Activated CD4-positive, alpha-beta T cell treated with anti-CD3 and anti-CD28 coated beads, Interleukin-2, amount 50 U/mL, for 4 hours (primary cell): ENCODE data around the gene FBLN5.

Experiments
- DNase-seq, 2 experiments: peaks; one replicate each; pipeline ENCODE4 v3.0.0-alpha.2; 2020

Gene FBLN5

DNA sequence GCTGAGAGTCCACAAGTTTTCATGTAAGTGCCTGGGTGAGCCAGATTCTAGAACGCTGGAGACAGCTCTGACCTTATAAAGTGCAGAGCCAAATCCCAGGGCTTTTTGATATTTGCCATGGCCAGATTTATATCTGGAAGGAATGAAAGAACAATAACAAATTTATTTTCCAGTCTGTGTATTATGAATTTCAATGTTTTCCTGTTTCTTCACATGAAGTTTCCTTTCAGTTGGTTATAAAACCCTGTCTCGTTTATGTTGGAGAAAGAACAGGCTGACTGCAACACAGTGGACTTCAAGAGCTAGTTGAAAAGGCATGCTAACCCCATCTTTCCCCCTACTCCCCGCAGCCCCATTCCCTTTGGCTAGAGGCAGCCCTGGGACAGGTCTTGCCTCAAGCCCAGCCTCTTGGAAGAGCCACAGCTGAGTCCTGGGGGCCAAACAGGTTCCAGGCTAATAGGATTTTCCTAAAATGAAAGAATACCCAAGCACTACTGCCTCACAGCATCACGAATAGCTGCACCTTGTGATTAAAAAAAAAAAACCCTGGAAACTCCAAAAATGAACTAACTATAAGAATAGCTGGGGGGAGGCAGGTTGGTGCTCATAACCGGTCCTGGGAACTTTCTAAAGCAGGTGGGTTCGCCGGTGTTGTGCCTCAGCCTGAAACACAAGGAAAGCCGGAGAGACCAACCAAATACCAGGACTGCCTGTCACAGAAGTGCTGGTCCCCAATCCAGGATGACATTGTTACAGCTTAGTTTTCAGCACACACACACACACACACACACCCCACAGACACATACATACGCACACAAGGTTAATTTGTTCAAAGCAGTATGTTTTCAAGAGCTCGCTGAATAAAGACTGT, 1.5 kb downstream of the FBLN5 start:
- no peak for DNase-seq

DNA sequence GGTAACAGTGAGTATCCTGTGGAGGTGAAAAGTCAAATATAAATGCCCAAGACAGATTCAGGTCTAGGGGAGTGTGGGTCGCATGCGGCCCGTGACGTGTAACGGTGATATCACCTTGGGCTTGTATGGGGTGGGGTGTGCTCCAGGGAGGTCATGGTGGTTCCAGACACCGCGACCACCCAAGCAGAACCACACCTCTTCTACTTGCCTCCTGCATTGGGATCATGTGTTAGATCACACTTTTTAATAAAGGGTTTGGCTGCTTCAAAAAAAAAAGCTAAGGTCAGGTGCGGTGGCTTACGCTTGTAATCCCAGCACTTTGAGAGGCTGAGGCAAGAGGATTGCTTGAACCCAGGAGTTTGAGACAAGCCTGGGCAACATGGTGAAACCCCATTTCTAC, 4.5 kb downstream of the FBLN5 start:
- DNase-seq: no peak

DNA sequence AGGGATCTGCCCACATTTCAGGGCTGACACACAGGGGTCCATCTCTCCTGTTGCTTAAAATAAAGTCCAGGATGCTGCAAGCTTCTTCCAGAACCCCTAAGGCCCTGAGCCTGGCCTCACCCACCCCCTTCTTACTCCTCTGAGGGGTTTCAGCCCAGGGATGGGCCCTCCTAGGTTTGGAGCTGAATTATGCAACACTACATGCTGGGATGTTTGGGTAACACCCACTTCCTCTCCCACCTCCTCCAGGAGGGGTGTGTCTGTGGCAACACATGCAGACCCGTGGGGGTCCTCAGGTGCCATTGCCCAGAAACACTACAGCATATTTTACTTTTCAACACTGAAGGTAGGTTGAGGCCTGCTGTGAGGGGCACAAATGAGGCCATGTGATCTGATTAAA, 5.4 kb downstream of the FBLN5 start:
- DNase-seq: no peak

DNA sequence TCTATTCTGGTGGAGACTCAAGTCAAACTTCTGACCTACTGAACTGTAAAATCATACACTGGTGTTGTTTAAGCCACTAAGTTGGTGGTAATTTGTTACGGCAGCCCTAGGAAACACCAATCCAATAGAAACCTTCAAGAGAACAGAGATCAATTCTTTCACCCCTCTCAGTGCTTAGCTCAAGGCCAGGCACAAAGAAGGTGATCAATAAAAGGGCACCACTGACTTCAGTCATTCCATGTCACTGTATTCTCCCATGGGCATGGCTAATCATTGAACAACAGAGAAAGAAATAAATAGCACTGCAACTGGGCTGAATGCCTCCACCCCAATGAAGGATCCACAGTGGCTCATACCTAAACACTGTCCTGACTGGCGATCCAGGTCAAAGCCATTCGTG, 7.3 kb downstream of the FBLN5 start:
- DNase-seq: no peak

DNA sequence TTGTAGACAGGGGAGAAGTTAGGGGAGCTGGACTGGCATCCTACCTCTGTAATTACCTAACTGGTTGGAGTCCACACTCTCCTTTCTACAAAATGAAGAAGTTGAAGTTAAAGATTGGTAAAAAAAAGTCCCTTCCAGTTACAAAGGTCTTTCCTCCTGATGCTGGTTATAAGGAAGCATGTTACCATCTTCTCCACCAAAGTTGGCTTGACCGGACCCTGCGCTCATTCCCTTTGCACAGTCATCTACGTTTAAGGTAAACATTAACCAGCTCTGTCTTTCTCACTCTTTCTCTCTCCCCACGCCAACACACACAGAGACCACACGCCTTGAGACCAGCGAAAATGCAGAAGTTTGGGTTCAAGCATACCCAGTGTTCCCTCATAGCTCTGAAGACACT, 11.9 kb downstream of the FBLN5 start:
- no peak for DNase-seq

DNA sequence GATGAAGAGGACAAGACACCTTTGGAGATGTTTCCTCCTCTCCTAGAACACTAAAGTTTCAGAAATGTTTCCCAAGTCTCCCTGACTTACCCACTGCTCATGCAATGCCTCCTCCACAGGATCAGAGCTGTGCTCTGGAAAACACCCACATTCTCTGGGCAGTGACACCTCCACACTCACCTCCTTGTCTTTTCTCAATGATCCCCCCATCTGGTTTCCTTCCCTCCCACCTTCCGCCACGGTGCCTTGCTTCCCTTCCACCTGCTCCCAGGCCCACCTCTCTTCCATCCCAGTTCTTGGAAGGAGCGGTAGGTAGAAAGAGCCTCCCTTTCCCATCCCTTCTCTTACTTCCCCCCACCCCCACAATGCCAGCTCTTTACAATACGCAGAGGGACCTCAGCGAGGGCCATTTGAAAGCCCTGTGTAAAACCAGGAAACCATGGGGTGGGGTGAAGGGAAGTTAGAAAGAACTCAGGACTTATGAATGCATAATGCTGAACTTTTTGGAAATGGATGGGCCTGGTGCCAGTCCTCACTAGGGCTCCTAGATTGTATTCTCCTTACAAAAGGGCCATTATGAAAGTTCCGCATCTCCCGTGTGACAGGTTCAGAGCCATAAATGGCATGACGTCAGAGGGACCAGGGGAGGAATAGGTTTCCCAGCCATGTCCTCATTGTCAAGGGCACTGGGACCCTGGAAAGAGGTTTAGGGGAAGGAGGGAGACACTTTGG, 12.8 kb downstream of the FBLN5 start:
- DNase-seq: no peak

DNA sequence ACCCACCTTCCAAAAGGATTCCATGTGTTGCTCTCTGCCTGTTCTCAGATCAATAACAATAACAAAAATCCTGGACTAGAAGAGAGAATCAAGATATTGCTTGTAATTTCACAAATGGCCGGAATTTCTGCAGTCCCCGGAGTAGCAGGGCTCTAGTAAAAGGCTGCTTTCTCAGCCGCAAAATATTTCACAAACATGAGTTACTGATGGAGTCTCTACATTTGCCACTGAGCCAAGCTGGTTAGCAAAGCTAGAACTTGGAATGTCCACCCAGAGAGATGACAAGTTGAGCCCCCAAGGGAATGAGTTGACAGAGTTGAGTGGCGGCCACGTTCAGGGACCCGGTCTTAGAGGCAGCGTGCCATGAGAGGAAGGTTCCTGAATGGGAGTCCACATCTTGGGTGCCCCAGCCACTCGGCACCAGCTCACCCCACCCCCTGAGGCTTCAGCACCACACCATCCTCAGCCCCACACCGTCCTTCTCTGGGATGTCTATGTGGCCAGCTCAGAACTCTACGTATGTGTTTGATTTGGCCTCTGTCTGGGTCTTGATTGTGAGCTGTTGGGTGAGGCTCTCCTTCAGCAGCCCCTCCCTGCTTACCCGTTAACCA, 15.9 kb downstream of the FBLN5 start:
- DNase-seq: no peak

DNA sequence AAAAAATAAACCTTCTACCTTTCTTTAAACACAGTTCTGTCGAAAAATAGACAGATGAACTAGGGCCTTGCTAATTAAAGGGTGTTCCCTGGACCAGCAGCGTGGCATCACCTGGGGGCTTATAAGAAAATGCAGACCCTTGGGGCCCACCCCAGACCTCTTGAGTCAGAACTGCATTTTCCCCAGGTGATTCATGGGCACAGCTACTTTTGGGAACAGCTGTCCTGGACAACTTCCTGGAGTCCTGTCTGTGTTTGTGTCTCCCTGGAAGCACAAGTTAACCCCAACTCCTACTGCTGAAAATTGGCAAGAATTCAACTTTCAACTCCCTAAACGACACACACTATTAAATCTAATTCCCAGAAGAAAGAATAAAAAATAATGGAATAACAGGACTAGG, 17.8 kb downstream of the FBLN5 start:
- DNase-seq: no peak

DNA sequence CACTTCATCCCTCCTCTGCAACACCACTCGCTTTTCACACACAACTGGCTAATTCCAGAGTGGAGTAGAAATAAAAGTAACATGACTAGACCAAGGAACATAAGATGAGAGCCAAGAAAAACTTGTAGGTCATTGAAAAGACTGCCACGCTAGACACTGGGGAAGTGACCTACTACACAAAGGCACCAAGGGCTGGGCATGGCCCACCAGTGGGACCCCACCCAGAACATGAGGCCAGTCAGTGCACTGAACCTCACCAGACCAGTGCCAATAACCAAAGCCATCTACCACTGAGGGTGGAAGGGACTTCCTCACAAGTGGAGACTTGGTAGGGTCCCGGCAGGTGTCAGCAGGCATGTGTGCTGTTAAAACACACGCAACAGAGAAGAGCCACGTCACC, 19.7 kb downstream of the FBLN5 start:
- no peak for DNase-seq

DNA sequence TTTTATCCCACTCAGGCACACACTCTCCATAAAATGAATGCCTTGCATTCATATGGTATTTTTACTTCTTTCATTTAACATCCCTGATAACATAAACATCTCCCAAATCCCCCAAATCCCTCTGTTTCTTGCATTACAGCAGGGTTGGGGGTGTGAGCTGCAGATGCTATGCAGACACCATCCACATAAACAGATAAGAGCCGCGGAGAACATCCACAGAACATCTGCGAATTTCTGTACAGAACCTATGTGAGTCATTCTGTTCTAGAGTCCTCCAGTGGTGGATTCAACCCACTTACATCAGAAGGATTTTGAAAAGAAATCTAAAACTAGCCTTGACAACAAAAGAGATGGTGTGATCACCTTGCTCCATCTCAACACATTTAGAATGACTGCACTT, 20.3 kb downstream of the FBLN5 start:
- DNase-seq: no peak

DNA sequence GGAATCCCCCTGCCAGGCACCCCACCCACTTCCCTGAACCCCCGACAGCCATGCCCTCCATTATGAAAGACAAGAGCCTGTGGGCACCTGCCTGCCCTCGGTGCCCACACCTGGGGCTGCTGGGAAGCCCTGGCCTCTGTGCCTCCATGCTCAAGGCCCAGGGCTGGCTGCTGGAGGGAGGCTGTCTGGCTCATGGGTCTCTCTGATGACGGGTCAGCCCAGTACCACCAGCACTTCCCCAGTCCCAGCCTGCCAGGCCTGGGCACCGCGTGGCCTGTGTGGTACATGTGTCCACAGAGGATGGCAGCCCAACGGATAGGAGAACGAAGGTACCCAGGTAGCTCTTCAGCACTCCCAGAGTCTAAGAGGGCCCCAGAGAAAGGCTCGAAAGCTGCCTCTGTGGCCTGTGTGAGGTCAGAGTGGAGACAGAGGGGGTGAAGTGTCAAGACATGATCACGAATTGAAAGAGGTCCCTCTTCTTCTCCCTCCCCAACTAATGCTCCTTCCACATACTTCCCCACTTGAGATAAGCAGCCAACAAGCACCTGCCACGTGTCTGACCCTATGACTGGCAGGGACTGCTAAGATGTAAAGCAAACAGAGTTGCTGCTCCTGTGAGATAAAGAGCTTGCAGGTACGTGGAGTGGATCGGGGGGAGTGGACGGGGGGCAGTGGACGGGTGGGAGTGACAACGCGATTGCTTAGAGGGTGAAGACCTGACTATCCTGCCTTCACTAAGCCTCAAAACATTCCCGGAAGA, 21.2 kb downstream of the FBLN5 start:
- no peak for DNase-seq

DNA sequence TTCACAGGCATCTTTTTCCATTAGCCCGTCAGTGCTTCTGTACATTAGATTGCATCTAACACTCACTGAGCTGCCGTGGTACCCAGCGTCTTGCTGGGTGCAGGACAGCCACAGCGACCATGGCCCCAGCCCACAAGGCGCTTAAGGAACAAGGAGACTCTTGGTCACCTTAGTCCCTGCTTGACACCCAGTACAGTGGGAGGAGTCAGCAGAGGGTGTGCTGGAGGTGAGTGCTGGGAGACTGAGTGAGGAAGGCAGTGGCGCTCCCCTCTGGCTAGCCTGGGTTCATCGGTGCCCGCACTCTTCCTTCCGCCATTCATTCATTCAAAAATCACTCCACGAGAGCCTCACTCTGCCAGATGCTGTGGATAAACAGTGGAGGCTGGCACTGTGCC, 21.8 kb downstream of the FBLN5 start:
- no peak for DNase-seq

DNA sequence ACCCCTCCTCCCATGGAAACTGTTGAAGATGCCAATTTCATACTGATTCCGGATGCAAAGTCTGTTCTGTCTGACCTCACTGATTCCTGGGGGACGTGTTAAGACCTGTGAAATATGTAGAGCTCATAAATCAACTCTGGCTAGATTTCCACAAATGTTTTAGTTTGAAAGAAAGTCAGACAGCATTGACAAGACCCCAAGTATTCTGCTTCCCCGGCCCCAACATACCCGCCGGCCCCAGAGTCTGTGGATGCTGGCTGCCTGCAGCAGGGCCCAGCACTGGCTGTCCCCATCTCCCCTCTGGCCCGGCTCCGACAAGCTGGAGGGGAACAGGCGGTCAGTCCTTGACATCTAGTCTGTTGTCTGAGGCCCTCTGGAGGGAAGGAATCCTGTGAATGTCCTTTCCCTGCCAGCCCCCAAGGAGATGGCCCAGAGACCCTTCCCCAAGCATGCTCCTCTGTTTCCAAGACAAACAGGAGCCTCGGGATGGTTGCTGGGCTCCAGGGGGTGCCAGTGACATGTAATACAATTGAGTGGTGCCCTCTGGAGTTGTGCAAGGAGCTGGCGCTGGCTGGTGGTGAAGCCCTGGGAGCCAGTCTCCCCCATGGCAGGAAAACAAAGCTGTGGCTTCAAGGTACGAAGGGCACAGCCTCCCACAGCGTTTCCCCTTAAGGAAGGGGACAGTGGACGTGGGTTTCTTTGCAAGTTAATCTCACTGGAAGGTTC, 22.3 kb downstream of the FBLN5 start:
- DNase-seq: no peak

DNA sequence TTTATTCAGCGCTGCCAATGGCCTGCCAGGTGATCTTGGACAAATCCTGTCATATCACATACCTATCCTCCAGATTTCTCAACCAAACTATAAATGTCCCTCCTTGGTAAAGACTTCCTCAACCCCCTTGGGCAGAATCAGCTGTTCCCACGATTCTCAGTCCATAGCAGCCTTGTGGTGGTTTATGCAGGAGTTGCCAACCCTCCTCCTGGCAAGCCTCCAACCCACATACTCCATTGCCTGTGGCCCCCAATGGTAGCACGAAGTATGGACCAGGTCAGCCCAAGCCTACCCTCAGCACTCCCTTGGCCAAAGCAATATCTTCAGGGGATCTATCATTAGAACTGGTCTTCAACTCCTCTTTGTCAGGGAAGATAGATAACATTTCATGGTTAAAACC, 27.0 kb downstream of the FBLN5 start:
- DNase-seq: no peak

DNA sequence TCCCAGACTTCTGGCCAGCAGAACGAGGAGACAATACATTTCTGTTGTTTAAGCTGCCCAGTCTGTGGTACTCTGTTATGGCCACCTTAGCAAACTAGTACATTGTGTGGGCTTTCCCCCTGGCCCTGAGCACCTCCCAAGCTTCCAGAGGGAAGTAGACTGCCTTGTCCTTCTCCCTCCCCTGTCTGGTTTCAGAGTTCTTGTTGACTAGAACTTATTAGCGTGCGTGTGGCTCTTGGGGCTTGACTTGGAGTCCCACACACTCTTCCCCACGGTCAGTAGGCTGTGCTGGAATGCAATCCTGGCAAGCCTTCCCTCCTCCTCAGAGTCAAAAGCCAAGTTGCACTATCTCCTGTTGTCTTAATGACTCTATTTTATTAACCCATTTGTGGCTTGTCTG, 27.7 kb downstream of the FBLN5 start:
- no peak for DNase-seq

DNA sequence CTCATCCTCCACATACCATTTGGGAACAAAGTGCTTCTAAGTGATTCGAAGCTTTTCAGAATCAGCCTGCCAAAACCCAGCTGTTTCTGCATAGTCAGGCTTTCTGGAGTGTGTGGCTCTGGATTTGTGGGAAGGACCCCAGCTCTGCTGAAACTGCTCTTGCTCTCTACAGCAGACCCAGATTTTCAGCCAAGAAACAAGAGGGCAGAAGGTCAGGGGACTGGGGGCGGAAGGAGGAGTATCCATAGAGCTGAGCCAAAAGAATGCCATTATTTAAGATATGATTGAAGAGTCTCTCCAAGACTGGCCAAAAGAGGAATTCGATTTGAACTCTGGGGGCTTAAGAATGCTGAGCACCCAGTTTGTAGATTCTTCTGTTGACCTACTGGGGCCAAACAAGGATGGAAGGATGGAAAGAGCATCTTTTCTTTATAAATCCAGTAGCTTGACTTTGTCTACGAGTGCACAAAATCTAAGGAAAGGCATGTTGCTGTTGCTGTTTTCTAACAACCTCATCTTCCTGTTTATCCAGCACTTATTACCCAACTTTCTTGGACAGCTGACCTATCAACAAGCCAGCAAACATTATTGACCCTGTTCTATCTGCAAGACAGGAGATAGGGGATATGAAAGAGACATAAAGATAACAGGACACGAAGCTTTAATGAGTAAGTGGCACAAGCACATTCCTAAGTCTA, 29.2 kb downstream of the FBLN5 start:
- DNase-seq: no peak

DNA sequence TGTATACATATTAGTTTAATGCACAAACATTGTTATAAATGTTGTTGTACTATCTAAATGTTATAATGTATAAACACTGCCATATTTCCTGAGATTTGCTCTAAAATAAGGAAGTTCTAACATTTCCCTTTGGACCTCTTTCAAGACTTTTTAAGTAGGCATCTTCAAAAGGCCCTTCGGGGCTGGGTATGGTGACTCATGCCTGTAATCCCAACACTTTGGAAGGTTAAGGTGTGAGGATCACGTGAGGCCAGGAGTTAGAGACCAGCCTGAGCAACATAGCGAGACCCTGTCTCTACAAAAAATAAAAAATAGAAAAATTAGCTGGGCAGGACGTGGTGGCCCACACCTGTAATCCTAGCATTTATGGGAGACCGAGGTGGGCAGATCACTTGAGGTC, 35.5 kb downstream of the FBLN5 start:
- DNase-seq: no peak

DNA sequence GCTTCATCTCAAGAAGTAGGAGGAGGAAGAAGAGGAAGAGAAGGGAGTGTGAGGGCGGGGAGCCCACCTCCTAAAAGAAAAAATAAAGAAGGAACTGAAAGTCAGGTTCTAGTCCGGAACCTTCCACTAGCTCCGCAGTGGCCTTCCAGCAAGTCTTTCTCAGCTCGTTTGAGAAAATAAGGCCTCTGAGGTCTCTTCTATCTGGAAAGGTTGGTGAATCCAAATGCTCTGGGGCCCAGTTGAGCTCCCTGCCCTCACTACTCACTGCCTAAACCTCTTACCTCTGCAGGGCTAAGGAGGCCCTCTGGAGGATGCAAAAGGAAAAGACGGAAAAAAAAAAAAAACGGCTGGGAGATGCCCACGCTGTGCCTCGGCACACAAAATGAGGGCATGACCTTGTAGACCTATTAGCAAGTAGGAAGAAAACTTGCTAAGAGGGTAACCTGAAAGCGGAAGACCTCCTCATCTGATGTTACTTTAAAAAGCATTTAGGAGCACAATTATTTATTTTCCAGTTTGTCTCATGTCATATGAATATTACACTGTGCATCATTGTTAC, 35.9 kb downstream of the FBLN5 start:
- peak; percentile 25 to 28 for DNase-seq

DNA sequence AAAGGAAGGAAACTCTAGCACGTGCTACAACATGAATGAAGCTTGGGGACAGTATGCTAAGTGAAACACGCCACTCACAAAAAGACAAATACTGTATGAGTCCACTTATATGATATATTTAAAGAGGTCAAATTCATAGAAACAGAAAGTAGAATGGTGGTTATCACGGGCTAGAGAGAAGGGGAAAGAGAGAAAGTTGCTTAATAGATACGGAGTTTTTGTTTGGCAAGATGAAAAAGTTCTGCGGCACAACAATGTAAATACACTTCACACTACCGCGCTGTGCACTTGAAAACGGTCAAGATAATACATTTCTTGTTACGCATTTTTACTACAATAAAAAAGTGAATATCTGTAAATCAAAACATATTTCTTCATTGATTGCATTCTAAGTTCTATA, 37.3 kb downstream of the FBLN5 start:
- DNase-seq: no peak

DNA sequence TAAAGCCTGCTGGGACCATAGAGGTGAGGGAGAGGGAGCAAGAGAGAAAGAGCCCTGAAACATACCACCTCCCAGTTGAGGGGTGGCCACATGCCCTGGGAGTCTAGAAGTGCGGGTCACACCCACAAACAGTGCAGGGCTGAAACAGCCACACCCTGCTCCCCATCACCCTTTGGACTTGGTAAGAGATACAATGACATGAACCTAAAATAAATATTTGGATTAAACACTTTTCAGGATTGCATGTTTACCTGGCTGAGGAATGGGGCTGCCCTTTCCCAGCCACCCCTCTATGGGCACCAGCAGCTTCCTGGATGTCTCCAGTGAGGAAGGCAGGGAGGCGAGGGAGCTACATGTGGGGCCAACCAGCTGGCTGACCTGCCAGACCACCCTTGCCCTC, 41.1 kb downstream of the FBLN5 start:
- DNase-seq: no peak

DNA sequence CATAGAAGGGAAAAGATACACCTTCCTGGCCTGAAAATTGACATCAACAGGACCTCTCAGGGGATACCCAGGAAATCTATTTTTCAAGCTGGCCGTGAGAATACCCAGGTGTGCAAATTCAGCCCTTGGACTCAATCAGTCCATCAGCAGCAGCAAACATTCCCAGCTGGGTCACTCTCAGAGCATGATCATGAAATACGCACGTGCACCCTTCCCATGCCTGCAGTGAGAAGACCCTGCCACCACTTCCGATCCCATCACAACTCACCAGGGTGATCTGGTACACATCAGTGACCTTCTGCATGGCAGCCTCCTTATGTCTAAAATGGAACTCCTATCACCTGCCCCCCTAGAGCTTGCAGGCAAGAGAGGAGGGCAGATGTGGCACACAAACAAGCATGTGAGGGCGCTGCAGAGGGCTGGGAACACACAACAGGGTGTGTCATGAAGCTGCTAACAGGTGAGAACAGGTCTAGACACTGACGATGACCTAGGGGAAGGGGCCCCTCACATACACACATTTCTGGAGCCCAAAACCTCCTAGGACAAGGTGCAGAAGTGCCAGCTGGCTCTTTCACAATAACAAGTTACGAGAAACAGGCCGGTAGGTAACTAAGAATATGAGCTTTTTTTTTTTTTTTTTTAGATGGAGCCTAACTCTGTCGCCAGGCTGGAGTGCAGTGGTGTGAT, 42.4 kb downstream of the FBLN5 start:
- DNase-seq: no peak
